Measurements from ENCODE around the gene PPFIA1.

Gene PPFIA1

GRCh38 chr11:70394211-70394950 lies 123.9 kb downstream of the PPFIA1 start:
- TF ChIP-seq CTCF (IDR thresholded peaks at IDR 0.05; ENCODE audit: borderline replicate concordance, control extremely low read depth, extremely low read depth, insufficient read depth, missing control alignments), result no peak
- in situ Hi-C loops (cut with MboI; ENCODE audit: low sequenced_read_pairs, unreplicated experiment), result no loop called here
- DNase-seq (ENCODE audit: low spot score), result no peak

GRCh38 chr11:70397336-70397982 lies 127.0 kb downstream of the PPFIA1 start:
- in situ Hi-C loops (cut with MboI; ENCODE audit: low sequenced_read_pairs, unreplicated experiment), result no loop called here
- TF ChIP-seq CTCF (IDR thresholded peaks at IDR 0.05; ENCODE audit: borderline replicate concordance, control extremely low read depth, extremely low read depth, insufficient read depth, missing control alignments), result no peak
- no peak for DNase-seq (ENCODE audit: low spot score)

- in situ Hi-C loops (cut with MboI; ENCODE audit: low sequenced_read_pairs, unreplicated experiment), result no loop called here
- peak; percentile 92 for DNase-seq (ENCODE audit: low spot score)
- TF ChIP-seq CTCF (IDR thresholded peaks at IDR 0.05; ENCODE audit: borderline replicate concordance, control extremely low read depth, extremely low read depth, insufficient read depth, missing control alignments), result no peak
These were observed 127.7 kb downstream of the PPFIA1 start, which contains the start of gene CTTN for GRCh38 chr11:70397983-70398833. Gene CTTN, plus strand, starts transcription at chr11:70398529. Its CDS starts 8,769 bp downstream, at chr11:70407298.

GRCh38 chr11:70398834-70399680 lies 128.6 kb downstream of the PPFIA1 start:
- no peak for TF ChIP-seq CTCF (IDR thresholded peaks at IDR 0.05; ENCODE audit: borderline replicate concordance, control extremely low read depth, extremely low read depth, insufficient read depth, missing control alignments)
- DNase-seq (ENCODE audit: low spot score), result peak; percentile 80
- in situ Hi-C loops (cut with MboI; ENCODE audit: low sequenced_read_pairs, unreplicated experiment), result no loop called here

- TF ChIP-seq CTCF (IDR thresholded peaks at IDR 0.05; ENCODE audit: borderline replicate concordance, control extremely low read depth, extremely low read depth, insufficient read depth, missing control alignments), result no peak
- in situ Hi-C loops (cut with MboI; ENCODE audit: low sequenced_read_pairs, unreplicated experiment), result no loop called here
- no peak for DNase-seq (ENCODE audit: low spot score)
These were observed 129.2 kb downstream of the PPFIA1 start for GRCh38 chr11:70399681-70400112.
